ENCODE measurements around the gene KRT36. TPM values are rescaled to one million over a fixed set of nuclear protein-coding genes. Genes with fewer than 3 reads are reported as not detected.

The KRT36 gene
- total RNA-seq, 1 experiment from 2014 or later: not detected

- ChIA-PET POLR2A (interaction anchor here (0.6 to 2.5 kb wide), 4 partner anchors 8 to 18 kb away, joined by 3 to 9 read pairs (median 6); partner anchors contain the start of gene KRT15), CTCF (interaction anchor here (0.6 to 0.8 kb wide), 2 partner anchors 15 to 118 kb away, joined by 3 to 4 read pairs; no protein-coding TSS in a partner anchor)
- intact Hi-C loops (cut with micrococcal nuclease): no loop called here
- peak; percentile 62 for DNase-seq (ENCODE audit: unreplicated experiment)
- no TSS peak for BruUV-seq (replicated peaks)
- no peak overlapping the region for H3K4me3 Mint-ChIP-seq (ENCODE audit: unreplicated experiment)
- H3K27me3 Mint-ChIP-seq (ENCODE audit: insufficient read depth, unreplicated experiment): no peaks in the 10 kb centered on the region
- no peaks in the 10 kb centered on the region for H3K9me3 Mint-ChIP-seq (ENCODE audit: unreplicated experiment)
- no peak overlapping the region for H3K27ac Mint-ChIP-seq (ENCODE audit: low read depth, unreplicated experiment)
- H3K36me3 Mint-ChIP-seq (ENCODE audit: insufficient read depth, unreplicated experiment): peaks cover 5% of the 10 kb centered on the region
- peaks cover 26% of the 10 kb centered on the region for H3K4me1 Mint-ChIP-seq (ENCODE audit: insufficient read depth, unreplicated experiment)
- TF ChIP-seq, protein P1, sequence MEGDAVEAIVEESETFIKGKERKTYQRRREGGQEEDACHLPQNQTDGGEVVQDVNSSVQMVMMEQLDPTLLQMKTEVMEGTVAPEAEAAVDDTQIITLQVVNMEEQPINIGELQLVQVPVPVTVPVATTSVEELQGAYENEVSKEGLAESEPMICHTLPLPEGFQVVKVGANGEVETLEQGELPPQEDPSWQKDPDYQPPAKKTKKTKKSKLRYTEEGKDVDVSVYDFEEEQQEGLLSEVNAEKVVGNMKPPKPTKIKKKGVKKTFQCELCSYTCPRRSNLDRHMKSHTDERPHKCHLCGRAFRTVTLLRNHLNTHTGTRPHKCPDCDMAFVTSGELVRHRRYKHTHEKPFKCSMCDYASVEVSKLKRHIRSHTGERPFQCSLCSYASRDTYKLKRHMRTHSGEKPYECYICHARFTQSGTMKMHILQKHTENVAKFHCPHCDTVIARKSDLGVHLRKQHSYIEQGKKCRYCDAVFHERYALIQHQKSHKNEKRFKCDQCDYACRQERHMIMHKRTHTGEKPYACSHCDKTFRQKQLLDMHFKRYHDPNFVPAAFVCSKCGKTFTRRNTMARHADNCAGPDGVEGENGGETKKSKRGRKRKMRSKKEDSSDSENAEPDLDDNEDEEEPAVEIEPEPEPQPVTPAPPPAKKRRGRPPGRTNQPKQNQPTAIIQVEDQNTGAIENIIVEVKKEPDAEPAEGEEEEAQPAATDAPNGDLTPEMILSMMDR (IDR thresholded peaks at IDR 0.05; ENCODE audit: unreplicated experiment): no peak
These were observed 40.6 kb upstream of the KRT36 start for GRCh38 chr17:41530062-41531048.

DNA sequence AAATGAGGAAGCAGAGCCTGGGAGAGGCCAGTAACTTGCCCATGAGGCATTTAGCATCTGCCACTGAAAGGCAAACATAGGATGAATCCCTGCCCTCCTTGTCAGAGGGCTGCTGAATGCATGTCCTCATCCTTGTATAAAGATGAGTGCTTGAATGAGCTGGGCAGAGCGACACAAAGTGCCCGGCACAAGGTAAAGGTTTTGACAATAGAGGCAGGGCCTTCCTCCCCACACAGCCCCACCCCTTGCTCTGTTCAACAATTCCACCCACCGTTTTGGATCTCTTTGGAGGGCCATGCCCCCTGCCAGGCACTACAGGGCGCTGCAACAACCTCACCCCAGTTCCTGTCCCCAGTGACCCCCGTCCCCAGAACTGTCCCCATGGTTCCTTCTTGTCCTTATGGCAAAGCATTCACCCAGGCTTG lies 39.8 kb upstream of the KRT36 start:
- Mint-ChIP-seq H3K36me3 (ENCODE audit: insufficient read depth, unreplicated experiment) (no peaks in the 10 kb centered on the region), H3K9me3 (ENCODE audit: unreplicated experiment) (no peaks in the 10 kb centered on the region), H3K27me3 (ENCODE audit: insufficient read depth, unreplicated experiment) (no peaks in the 10 kb centered on the region), H3K4me3 (ENCODE audit: unreplicated experiment) (no peak overlapping the region), H3K4me1 (ENCODE audit: insufficient read depth, unreplicated experiment) (peaks cover 26% of the 10 kb centered on the region), H3K27ac (ENCODE audit: low read depth, unreplicated experiment) (no peak overlapping the region)
- ChIA-PET POLR2A (interaction anchor here (1.1 to 2.5 kb wide), 3 partner anchors 8 to 18 kb away, joined by 6 to 9 read pairs (median 8); partner anchors contain the start of gene KRT15), CTCF (interaction anchor here (0.6 to 1.1 kb wide), 6 partner anchors 16 to 1048 kb away, joined by 3 to 5 read pairs (median 4); no protein-coding TSS in a partner anchor)
- intact Hi-C loops (cut with micrococcal nuclease): no loop called here
- DNase-seq (ENCODE audit: unreplicated experiment): no peak
- TF ChIP-seq, protein P1 (IDR thresholded peaks at IDR 0.05; ENCODE audit: unreplicated experiment): no peak
- BruUV-seq (replicated peaks): no TSS peak

GRCh38 chr17:41528959-41529353 lies 39.2 kb upstream of the KRT36 start:
- no peaks in the 10 kb centered on the region for H3K9me3 Mint-ChIP-seq (ENCODE audit: unreplicated experiment)
- POLR2A ChIA-PET: interaction anchor here (1.1 to 2.5 kb wide), 2 partner anchors 10 to 19 kb away, joined by 6 to 9 read pairs; partner anchors contain the start of gene KRT15
- no peak overlapping the region for H3K4me3 Mint-ChIP-seq (ENCODE audit: unreplicated experiment)
- no peak for DNase-seq (ENCODE audit: unreplicated experiment)
- CTCF ChIA-PET: interaction anchor here (0.6 to 1.1 kb wide), 4 partner anchors 20 to 1048 kb away, joined by 3 to 5 read pairs (median 4); no protein-coding TSS in a partner anchor
- peaks cover 26% of the 10 kb centered on the region for H3K4me1 Mint-ChIP-seq (ENCODE audit: insufficient read depth, unreplicated experiment)
- H3K36me3 Mint-ChIP-seq (ENCODE audit: insufficient read depth, unreplicated experiment): no peaks in the 10 kb centered on the region
- TF ChIP-seq, protein P1 (IDR thresholded peaks at IDR 0.05; ENCODE audit: unreplicated experiment): no peak
- BruUV-seq (replicated peaks): no TSS peak
- intact Hi-C loops (cut with micrococcal nuclease): no loop called here
- H3K27me3 Mint-ChIP-seq (ENCODE audit: insufficient read depth, unreplicated experiment): no peaks in the 10 kb centered on the region
- no peak overlapping the region for H3K27ac Mint-ChIP-seq (ENCODE audit: low read depth, unreplicated experiment)
